ENCODE measurements around the gene TNNC2. TPM values are rescaled to one million over a fixed set of nuclear protein-coding genes. Genes with fewer than 3 reads are reported as not detected.

Gene TNNC2
- total and polyA plus RNA-seq, 2 of the 13 experiments (the other 11 are each of a cell fraction or from before 2014, with no cell fraction given), result 1.8 to 4.7 TPM

- no peak for TF ChIP-seq FOXA1 (IDR thresholded peaks at IDR 0.05)
- peak; percentile 51 for TF ChIP-seq FOXA1 (CRISPR knock-in tag; IDR thresholded peaks at IDR 0.05)
- TF ChIP-seq CBX1 (IDR thresholded peaks at IDR 0.05; ENCODE audit: low read depth), result peak; percentile 47
- peak; percentile 34 for TF ChIP-seq KLF12 (CRISPR knock-in tag; IDR thresholded peaks at IDR 0.05; ENCODE audit: borderline replicate concordance)
- no peak for TF ChIP-seq ZNF615 (CRISPR knock-in tag; IDR thresholded peaks at IDR 0.05; ENCODE audit: borderline replicate concordance)
- TF ChIP-seq ZNF530 (CRISPR knock-in tag; IDR thresholded peaks at IDR 0.05; ENCODE audit: low read depth), result no peak
- peak; percentile 52; the same call in 1 of the 2 replicates for TF ChIP-seq PAF1 (CRISPR knock-in tag; IDR thresholded peaks at IDR 0.05)
- peak; percentile 73; the same call in 1 of the 2 replicates for TF ChIP-seq FOXC1 (CRISPR knock-in tag; IDR thresholded peaks at IDR 0.05; ENCODE audit: borderline replicate concordance)
- TF ChIP-seq ZNF431 (CRISPR knock-in tag; IDR thresholded peaks at IDR 0.05; ENCODE audit: borderline replicate concordance, low read depth), result peak; percentile 21; the same call in 1 of the 2 replicates
- peak; percentile 85; the same call in 1 of the 2 replicates for TF ChIP-seq ZNF672 (CRISPR knock-in tag; IDR thresholded peaks at IDR 0.05)
- no peak for TF ChIP-seq ZNF850 (CRISPR knock-in tag; conservative IDR thresholded peaks at IDR 0.05)
- TF ChIP-seq ZNF7 (CRISPR knock-in tag; IDR thresholded peaks at IDR 0.05), result no peak
- TF ChIP-seq MAF1 (CRISPR knock-in tag; IDR thresholded peaks at IDR 0.05; ENCODE audit: borderline replicate concordance), result 0 out of 2 replicates have a peak, but pooled peaks have one; percentile 36
- TF ChIP-seq, protein P1, sequence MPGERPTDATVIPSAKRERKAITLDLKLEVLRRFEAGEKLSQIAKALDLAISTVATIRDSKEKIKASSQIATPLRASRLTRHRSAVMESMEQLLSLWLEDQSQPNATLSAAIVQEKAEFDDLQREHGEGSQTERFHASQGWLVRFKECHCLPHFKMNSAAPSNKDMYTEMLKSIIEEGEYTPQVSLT (CRISPR knock-in tag; IDR thresholded peaks at IDR 0.05; ENCODE audit: borderline replicate concordance, low read depth), result no peak; the same call in 1 of the 2 replicates
- no peak for TF ChIP-seq NFYC (CRISPR knock-in tag; IDR thresholded peaks at IDR 0.05)
- no peak for TF ChIP-seq HNF4A (CRISPR knock-in tag; IDR thresholded peaks at IDR 0.05)
- TF ChIP-seq LRRFIP1 (CRISPR knock-in tag; conservative IDR thresholded peaks at IDR 0.05), result no peak; the same call in 1 of the 2 replicates
- no peak for TF ChIP-seq ZNF33A (CRISPR knock-in tag; IDR thresholded peaks at IDR 0.05; ENCODE audit: borderline replicate concordance)
- TF ChIP-seq ZBTB43 (CRISPR knock-in tag; conservative IDR thresholded peaks at IDR 0.05), result peak; percentile 51; the same call in 1 of the 2 replicates
- peak; percentile 94; the same call in 1 of the 2 replicates for TF ChIP-seq THAP8 (CRISPR knock-in tag; IDR thresholded peaks at IDR 0.05; ENCODE audit: borderline replicate concordance)
- no peak for TF ChIP-seq KAT2B (IDR thresholded peaks at IDR 0.05; ENCODE audit: borderline replicate concordance, low read depth, low read length)
- TF ChIP-seq KAT7 (CRISPR knock-in tag; IDR thresholded peaks at IDR 0.05; ENCODE audit: borderline replicate concordance), result peak; percentile 68; the same call in 1 of the 2 replicates
Measured at GRCh38 chr20:45833883-45834796, 7.0 kb upstream of the TNNC2 start (continued).
